SK-N-SH (cell line): ENCODE data around the gene ARHGEF4. TPM values are rescaled to one million over a fixed set of nuclear protein-coding genes. Genes with fewer than 3 reads are reported as not detected.

Experiments used
- CTCF ChIA-PET: fragments of 300-600, 350-600 bp; formaldehyde crosslinking; extraction: SDS; loops from one replicate; lab custom pipeline; 2021; lab: Yijun Ruan, JAX
- POLR2A ChIA-PET: fragments of 350-600 bp; sonication (Branson Sonifier 250); formaldehyde crosslinking; extraction: SDS; loops from one replicate; lab custom pipeline; 2020; ENCODE audit warnings: antibody characterized with exemption, inconsistent platforms; lab: Yijun Ruan, JAX
- DNase-seq: peaks from one replicate; pipeline ENCODE4 v3.0.0; 2012
- H2AFZ ChIP-seq: fragments of 200-600 bp; sonication (generic); 2 replicates; pipeline ENCODE4 v1.8.1; 2016; ENCODE audit warnings: antibody characterized with exemption, mild to moderate bottlenecking, low read depth
- H3F3A ChIP-seq: fragments of 200-600 bp; sonication (generic); replicated peaks from 2 replicates; pipeline ENCODE3; 2016; ENCODE audit warnings: antibody characterized with exemption, mild to moderate bottlenecking; ENCODE audit not compliant: insufficient read depth
- H3K27ac ChIP-seq, 2 experiments: fragments of 200-500 bp in 1 of 2; fragments of 200-600 bp in 1 of 2; sonication (Bioruptor generic) in 1 of 2; sonication (generic), shearing (Covaris generic) in 1 of 2; 2 replicates each; pipeline versions ENCODE4 v1.5.1 to v1.6.1; 2014 to 2016; ENCODE audit warnings: low read depth in 2 of 2, inconsistent platforms in 1 of 2, low read length in 1 of 2, mild to moderate bottlenecking in 1 of 2, mixed read lengths in 1 of 2
- H3K27me3 ChIP-seq: fragments of 200-600 bp; sonication (generic), shearing (Covaris generic); 2 replicates; pipeline ENCODE4 v1.6.1; 2016; ENCODE audit warnings: mixed run types; ENCODE audit not compliant: insufficient read depth
- H3K36me3 ChIP-seq, 2 experiments: fragments of 200-500 bp in 1 of 2; fragments of 200-600 bp in 1 of 2; sonication (Bioruptor generic) in 1 of 2; sonication (generic) in 1 of 2; replicated peaks in 1 of 2; 2 replicates each; pipeline versions ENCODE3 to v1.5.1; 2014 to 2016; ENCODE audit warnings: low read length in 1 of 2, mild to moderate bottlenecking in 1 of 2; ENCODE audit not compliant: insufficient read depth in 2 of 2, control insufficient read depth in 1 of 2
- H3K4me1 ChIP-seq, 2 experiments: fragments of 200-500 bp in 1 of 2; fragments of 200-600 bp in 1 of 2; sonication (Bioruptor generic) in 1 of 2; sonication (generic), shearing (Covaris generic) in 1 of 2; 2 replicates each; pipeline versions ENCODE4 v1.5.1 to v1.6.1; 2014 to 2016; ENCODE audit warnings: low read depth in 1 of 2, low read length in 1 of 2, mixed run types in 1 of 2; ENCODE audit not compliant: insufficient read depth in 2 of 2, control insufficient read depth in 1 of 2
- H3K4me2 ChIP-seq: fragments of 200-600 bp; sonication (generic), shearing (Covaris generic); 2 replicates; pipeline ENCODE4 v1.6.1; 2017; ENCODE audit warnings: mixed run types
- H3K4me3 ChIP-seq, 2 experiments: fragments of 200-500 bp in 1 of 2; fragments of 200-600 bp in 1 of 2; sonication (Bioruptor generic) in 1 of 2; sonication (generic), shearing (Covaris generic) in 1 of 2; 2 replicates each; pipeline versions ENCODE4 v1.5.1 to v1.8.1; 2014 to 2016; ENCODE audit warnings: low read depth in 2 of 2, inconsistent platforms in 1 of 2, low read length in 1 of 2, mild to moderate bottlenecking in 1 of 2, mixed read lengths in 1 of 2, moderate library complexity in 1 of 2
- H3K79me2 ChIP-seq: fragments of 200-600 bp; sonication (generic); 2 replicates; pipeline ENCODE4 v1.8.1; 2017; ENCODE audit warnings: mild to moderate bottlenecking; ENCODE audit not compliant: insufficient read depth
- H3K9ac ChIP-seq: fragments of 200-600 bp; sonication (generic); 2 replicates; pipeline ENCODE4 v1.6.1; 2017; ENCODE audit warnings: mixed run types
- H3K9me2 ChIP-seq: fragments of 200-600 bp; sonication (generic); 2 replicates; pipeline ENCODE4 v1.6.1; 2017; ENCODE audit warnings: mixed run types
- H3K9me3 ChIP-seq: fragments of 200-600 bp; sonication (generic); 2 replicates; pipeline ENCODE4 v1.6.1; 2017; ENCODE audit warnings: mixed run types, mild to moderate bottlenecking, moderate library complexity
- H4K20me1 ChIP-seq: fragments of 200-600 bp; sonication (generic); 2 replicates; pipeline ENCODE4 v1.6.1; 2017; ENCODE audit warnings: mild to moderate bottlenecking, mixed run types; ENCODE audit not compliant: insufficient read depth
- ELF1 ChIP-seq: IDR thresholded peaks from 2 replicates; pipeline ENCODE4 v1.4.0; 2012
- EP300 ChIP-seq, 2 experiments: IDR thresholded peaks; 2 replicates each; pipeline versions ENCODE4 v1.4.0 to v1.6.1; 2012; ENCODE audit warnings: borderline replicate concordance in 1 of 2, low read depth in 1 of 2, low read length in 1 of 2
- FOXM1 ChIP-seq: IDR thresholded peaks from 2 replicates; pipeline ENCODE4 v1.4.0; 2012; ENCODE audit warnings: low read depth, mild to moderate bottlenecking
- JUND ChIP-seq: IDR thresholded peaks from 2 replicates; pipeline ENCODE4 v1.4.0; 2012
- MAX ChIP-seq: IDR thresholded peaks from 2 replicates; pipeline ENCODE4 v1.4.0; 2012; ENCODE audit warnings: low read depth
- MEF2A ChIP-seq: IDR thresholded peaks from 2 replicates; pipeline ENCODE4 v1.4.0; 2012; ENCODE audit warnings: low read depth, borderline replicate concordance
- MXI1 ChIP-seq: IDR thresholded peaks from 2 replicates; pipeline ENCODE4 v1.6.1; 2012; ENCODE audit warnings: mild to moderate bottlenecking, low read depth, low read length, improper control_type of control experiment
- POLR2AphosphoS5 ChIP-seq: IDR thresholded peaks from 2 replicates; pipeline ENCODE4 v1.6.1; 2012; ENCODE audit warnings: low read depth, low read length
- RAD21 ChIP-seq: IDR thresholded peaks from 2 replicates; pipeline ENCODE4 v1.6.1; 2012; ENCODE audit warnings: mild to moderate bottlenecking, low read length
- RFX5 ChIP-seq: IDR thresholded peaks from 2 replicates; pipeline ENCODE4 v1.6.1; 2012; ENCODE audit warnings: mild to moderate bottlenecking, improper control_type of control experiment, low read length
- RXRA ChIP-seq: IDR thresholded peaks from 2 replicates; pipeline ENCODE4 v1.4.0; 2012; ENCODE audit warnings: low read depth, mild to moderate bottlenecking, borderline replicate concordance
- SIN3A ChIP-seq: IDR thresholded peaks from 2 replicates; pipeline ENCODE4 v1.6.1; 2012; ENCODE audit warnings: low read depth, mild to moderate bottlenecking, low read length, moderate library complexity, borderline replicate concordance
- USF2 ChIP-seq: fragments of 150-350 bp; IDR thresholded peaks from 2 replicates; pipeline ENCODE4 v1.6.1; 2017; ENCODE audit warnings: antibody characterized with exemption, low read length, low read depth, borderline replicate concordance
- YY1 ChIP-seq: IDR thresholded peaks from 2 replicates; pipeline ENCODE4 v1.4.0; 2012; ENCODE audit warnings: low read depth, mild to moderate bottlenecking
- WGBS: methylation state at CpG from one replicate; pipeline ENCODE4 v1.1.6; 2017; ENCODE audit warnings: low lambda C conversion rate; 5-methylcytosine and 5-hydroxymethylcytosine counted together
- polyA plus RNA-seq, 3 experiments: library from polyadenylated mRNA; depleted of rRNA; stranded (reverse); fragments of >200 nt; gene quantifications; 2 replicates each; pipeline ENCODE4 v1.2.3, GENCODE V29; 2012
- TF ChIP-seq, protein P1 (sequence below): IDR thresholded peaks from 2 replicates; pipeline ENCODE4 v1.6.1; 2012; ENCODE audit warnings: mild to moderate bottlenecking, low read depth, low read length, moderate library complexity

The ARHGEF4 gene
- polyA plus RNA-seq, 1 of the 3 experiments (the other 2 are of a cell fraction), result 2.3 TPM

DNA sequence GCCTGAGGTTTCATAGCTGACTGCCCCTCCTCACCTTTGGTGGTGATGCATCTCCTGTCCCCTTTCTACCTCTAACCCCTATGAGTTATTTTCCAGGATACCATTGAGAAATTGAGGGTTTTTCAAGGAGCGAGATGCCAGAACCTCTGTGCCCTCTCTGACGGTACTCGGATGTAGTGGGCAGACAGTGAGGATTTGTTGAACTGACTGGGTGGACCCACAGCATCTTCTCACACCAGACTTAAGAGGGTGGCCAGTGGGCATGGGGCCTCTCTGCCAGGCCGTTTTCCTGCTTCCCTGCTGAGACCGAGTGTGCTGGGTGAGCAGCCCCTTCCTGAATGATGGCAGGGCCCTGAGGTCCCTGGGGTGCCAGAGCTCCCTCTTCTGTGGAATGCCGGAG, 46.3 kb downstream of the ARHGEF4 start:
- TF ChIP-seq EP300 (IDR thresholded peaks at IDR 0.05; ENCODE audit: borderline replicate concordance in 1 of 2, low read depth in 1 of 2, low read length in 1 of 2) (no peak), MAX (no peak), MEF2A (no peak), POLR2AphosphoS5 (no peak), FOXM1 (no peak), RXRA (no peak)
- TF ChIP-seq, all 33 proteins: peak for 0
- Histone ChIP-seq H3K9me3 (no peaks in the 10 kb centered on the region), H3K36me3 (no peaks in the 10 kb centered on the region), H3K9ac (no peak overlapping the region), H3K27ac (no peak overlapping the region), H4K20me1 (no peaks in the 10 kb centered on the region), H3K4me1 (peaks cover 0 to 17% of the 10 kb centered on the region in 2 experiments; a peak in 2 of 4 replicates), H3K4me2 (no peak overlapping the region), H3F3A (no peaks in the 10 kb centered on the region), H3K27me3 (no peaks in the 10 kb centered on the region; the same call in 1 of the 2 replicates), H3K9me2 (no peaks in the 10 kb centered on the region), H2AFZ (no peak overlapping the region), H3K79me2 (no peaks in the 10 kb centered on the region), H3K4me3 (no peak overlapping the region)
- no peak for DNase-seq
- WGBS, result 67% methylated on average over 5 of the region's 6 CpGs
- ChIA-PET POLR2A (no interaction called here), CTCF (interaction anchor here (1.3 to 5.9 kb wide), 4 partner anchors 9 to 84 kb away, joined by 3 to 54 read pairs (median 28); no protein-coding TSS in a partner anchor)

GRCh38 chr2:130883496-130883895, 46.8 kb downstream of the ARHGEF4 start:
- H3K4me1 ChIP-seq, result peaks cover 0 to 17% of the 10 kb centered on the region in 2 experiments; a peak in 2 of 4 replicates
- CTCF ChIA-PET, result interaction anchor here (1.1 to 5.9 kb wide), 6 partner anchors 10 to 85 kb away, joined by 3 to 54 read pairs (median 10); no protein-coding TSS in a partner anchor
- no peaks in the 10 kb centered on the region; the same call in 1 of the 2 replicates for H3K27me3 ChIP-seq
- no peak overlapping the region for H3K4me2 ChIP-seq
- no peaks in the 10 kb centered on the region for H3K36me3 ChIP-seq
- WGBS, result 51% methylated on average over 2 of the region's 4 CpGs
- H3K79me2 ChIP-seq, result no peaks in the 10 kb centered on the region
- no peak overlapping the region for H2AFZ ChIP-seq
- DNase-seq, result peak; percentile 48
- POLR2A ChIA-PET, result no interaction called here
- no peak overlapping the region for H3K9ac ChIP-seq
- no peak for TF ChIP-seq FOXM1
- TF ChIP-seq RAD21, result no peak
- TF ChIP-seq, protein P1, sequence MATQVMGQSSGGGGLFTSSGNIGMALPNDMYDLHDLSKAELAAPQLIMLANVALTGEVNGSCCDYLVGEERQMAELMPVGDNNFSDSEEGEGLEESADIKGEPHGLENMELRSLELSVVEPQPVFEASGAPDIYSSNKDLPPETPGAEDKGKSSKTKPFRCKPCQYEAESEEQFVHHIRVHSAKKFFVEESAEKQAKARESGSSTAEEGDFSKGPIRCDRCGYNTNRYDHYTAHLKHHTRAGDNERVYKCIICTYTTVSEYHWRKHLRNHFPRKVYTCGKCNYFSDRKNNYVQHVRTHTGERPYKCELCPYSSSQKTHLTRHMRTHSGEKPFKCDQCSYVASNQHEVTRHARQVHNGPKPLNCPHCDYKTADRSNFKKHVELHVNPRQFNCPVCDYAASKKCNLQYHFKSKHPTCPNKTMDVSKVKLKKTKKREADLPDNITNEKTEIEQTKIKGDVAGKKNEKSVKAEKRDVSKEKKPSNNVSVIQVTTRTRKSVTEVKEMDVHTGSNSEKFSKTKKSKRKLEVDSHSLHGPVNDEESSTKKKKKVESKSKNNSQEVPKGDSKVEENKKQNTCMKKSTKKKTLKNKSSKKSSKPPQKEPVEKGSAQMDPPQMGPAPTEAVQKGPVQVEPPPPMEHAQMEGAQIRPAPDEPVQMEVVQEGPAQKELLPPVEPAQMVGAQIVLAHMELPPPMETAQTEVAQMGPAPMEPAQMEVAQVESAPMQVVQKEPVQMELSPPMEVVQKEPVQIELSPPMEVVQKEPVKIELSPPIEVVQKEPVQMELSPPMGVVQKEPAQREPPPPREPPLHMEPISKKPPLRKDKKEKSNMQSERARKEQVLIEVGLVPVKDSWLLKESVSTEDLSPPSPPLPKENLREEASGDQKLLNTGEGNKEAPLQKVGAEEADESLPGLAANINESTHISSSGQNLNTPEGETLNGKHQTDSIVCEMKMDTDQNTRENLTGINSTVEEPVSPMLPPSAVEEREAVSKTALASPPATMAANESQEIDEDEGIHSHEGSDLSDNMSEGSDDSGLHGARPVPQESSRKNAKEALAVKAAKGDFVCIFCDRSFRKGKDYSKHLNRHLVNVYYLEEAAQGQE, result no peak
- TF ChIP-seq RFX5, result no peak
- TF ChIP-seq JUND, result no peak
- TF ChIP-seq MXI1, result no peak
- no peak for TF ChIP-seq USF2
- no peak for TF ChIP-seq MEF2A
- TF ChIP-seq YY1, result no peak
- TF ChIP-seq RXRA, result no peak
- no peak for TF ChIP-seq ELF1
- no peak for TF ChIP-seq MAX
- no peak for TF ChIP-seq SIN3A
- TF ChIP-seq EP300 (IDR thresholded peaks at IDR 0.05; ENCODE audit: borderline replicate concordance in 1 of 2, low read depth in 1 of 2, low read length in 1 of 2), result no peak
- peak overlapping the region in 1 of 2 experiments; percentile 14; a peak in 1 of 4 replicates for H3K27ac ChIP-seq
- no peaks in the 10 kb centered on the region for H3K9me2 ChIP-seq
- no peak overlapping the region for H3K4me3 ChIP-seq
- H3K9me3 ChIP-seq, result no peaks in the 10 kb centered on the region
- no peaks in the 10 kb centered on the region for H4K20me1 ChIP-seq
- no peaks in the 10 kb centered on the region for H3F3A ChIP-seq
